ENCODE data around the gene STUM.

STUM gene

GRCh38 chr1:226533220-226533619 is 15.3 kb upstream of the STUM start:
- no peak for FAIRE-seq

GRCh38 chr1:226534098-226534497 is 14.5 kb upstream of the STUM start:
- DNase-seq (ENCODE audit: low spot score) (no peak), FAIRE-seq (no peak)

More at GRCh38 chr1:226533220-226533619, 15.3 kb upstream of the STUM start:
- DNase-seq (ENCODE audit: low spot score), result no peak

DNA sequence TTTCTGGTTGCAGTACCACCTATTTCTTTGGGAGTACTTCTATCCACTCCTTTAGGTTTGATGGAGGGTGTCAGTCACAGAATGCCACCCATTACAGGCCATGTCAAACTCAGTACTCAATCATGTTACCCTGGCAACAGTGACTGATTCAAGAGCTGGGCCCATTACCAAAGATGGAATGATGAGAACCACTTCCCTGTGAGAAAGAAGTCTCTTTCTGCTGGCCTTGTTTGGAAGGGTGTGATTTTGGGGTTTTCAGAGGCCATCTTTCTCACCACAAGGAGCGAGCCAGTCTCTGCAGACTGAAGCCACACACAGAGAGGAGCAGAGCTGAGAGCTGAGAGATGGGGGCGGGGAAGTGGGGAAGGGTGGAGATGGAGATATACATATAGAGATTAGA is 13.9 kb upstream of the STUM start:
- no peak for DNase-seq (ENCODE audit: low spot score)
- FAIRE-seq, result no peak

- FAIRE-seq (no peak), DNase-seq (ENCODE audit: low spot score) (no peak)
Measured at GRCh38 chr1:226535666-226536065, 12.9 kb upstream of the STUM start.

DNA sequence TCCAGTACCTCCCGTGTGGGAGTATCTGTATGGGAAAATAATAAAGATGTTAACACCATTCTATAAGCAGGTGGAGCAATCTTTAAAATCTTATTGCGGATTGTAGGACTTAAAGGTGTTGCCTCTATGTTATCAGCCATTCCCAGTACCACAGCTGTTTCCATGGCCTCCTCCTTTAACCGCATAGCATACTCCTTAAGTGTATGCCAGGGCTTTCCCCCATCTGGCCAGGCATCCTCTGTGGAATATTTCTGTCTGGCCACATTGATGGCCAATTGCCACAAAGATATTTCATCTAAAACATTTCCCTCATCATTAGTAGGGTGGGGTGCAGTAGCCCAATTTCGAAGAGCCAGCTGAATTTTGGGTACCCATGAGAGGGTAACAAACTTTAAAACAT is 7.3 kb upstream of the STUM start:
- FAIRE-seq (no peak), DNase-seq (ENCODE audit: low spot score) (no peak)

DNA sequence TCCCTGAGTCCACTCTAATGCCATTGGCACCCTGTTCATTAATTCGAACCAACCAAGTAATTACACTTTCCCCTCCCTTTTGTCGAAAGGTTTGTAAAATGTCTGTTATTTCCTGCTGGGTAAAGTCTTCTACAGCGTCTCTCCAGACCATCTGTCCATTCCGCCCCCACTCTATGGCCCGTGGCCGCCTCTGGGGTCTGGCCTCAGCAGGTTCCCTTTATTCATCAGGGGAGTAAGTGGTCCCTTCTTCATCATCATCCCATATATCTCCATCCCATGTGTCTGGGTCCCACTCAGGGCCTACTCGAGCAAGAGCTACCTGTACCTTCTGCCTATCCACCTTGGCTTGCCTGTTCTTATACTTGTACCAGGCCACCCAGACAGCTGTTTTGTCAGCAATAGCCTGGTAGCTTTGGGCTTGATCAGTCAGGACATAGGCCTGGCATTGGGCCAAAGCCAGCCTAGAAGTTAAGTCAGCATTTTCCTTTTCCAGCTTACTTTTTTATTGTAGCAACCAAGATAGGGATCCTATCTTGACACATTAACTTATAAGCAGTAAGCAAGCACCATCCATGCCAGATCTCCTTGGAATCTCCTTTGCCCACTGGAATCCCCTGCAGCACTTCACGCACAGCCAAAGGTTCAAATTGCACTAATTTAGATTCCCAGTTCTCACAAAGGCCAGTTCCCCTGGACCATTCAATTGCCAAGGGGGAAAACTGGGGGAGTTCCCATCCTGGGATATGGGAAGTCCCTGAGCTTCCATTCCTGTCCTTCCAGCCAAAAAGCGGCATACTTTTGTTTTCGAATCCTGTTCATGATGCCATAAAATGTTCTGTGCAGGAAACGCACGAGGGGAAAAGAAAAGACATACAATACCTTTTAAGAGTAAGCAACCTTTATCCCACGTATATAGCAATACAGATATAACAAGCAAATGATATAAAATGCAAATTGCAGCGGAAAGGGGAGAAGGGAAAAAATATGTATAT is 6.6 kb upstream of the STUM start:
- FAIRE-seq (no peak), DNase-seq (ENCODE audit: low spot score) (no peak)

DNA sequence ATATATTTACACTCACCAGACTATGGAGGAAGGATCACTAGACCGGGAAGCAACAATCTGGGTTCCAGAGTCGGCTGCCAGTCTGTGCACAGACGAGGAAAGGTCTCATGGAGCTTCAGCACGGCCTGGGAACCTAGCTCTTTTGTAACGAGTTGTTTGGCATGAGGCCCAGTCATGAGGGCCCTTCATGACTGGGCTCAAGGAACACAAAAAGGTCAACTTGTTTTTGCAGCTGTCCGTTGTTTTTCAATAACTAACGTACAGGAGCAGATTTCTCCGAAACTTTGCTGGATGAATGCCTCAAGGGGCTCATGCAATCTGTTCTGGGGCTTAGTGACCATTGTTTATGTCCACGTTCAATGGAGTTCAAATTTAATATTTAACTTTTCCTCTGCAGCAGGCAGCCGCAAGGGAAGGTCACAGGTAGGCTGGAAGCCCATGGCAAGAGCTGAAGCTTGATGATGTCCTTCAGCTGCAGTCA is 5.9 kb upstream of the STUM start:
- FAIRE-seq (no peak), DNase-seq (ENCODE audit: low spot score) (no peak)

GRCh38 chr1:226545836-226546596 is 2.5 kb upstream of the STUM start:
- FAIRE-seq, result no peak
- DNase-seq (ENCODE audit: low spot score), result no peak

DNA sequence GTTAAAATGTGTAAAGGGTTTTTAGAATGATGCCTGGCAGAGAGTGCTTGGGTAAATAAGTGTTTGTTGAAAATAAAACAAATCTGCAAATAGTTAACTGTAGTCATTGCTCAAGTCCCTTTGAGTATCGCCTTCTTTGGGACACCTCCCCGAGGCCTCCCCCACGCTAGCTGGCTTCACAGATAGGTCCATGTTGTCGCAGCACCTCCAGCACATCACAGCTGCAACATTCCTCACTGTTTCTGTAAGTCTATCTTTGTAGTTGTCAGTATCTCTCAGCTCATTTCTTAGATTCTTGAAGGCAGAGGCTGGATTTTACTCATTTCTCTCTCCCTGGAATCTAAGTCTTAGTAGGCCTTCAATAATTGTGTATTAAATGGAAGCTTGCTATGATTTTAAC is 1.6 kb upstream of the STUM start:
- FAIRE-seq (no peak), DNase-seq (ENCODE audit: low spot score) (no peak)

- no peak for FAIRE-seq
- peak; percentile 88 for DNase-seq (ENCODE audit: low spot score)
Measured at GRCh38 chr1:226547754-226548191, 791 bp upstream of the STUM start.

DNA sequence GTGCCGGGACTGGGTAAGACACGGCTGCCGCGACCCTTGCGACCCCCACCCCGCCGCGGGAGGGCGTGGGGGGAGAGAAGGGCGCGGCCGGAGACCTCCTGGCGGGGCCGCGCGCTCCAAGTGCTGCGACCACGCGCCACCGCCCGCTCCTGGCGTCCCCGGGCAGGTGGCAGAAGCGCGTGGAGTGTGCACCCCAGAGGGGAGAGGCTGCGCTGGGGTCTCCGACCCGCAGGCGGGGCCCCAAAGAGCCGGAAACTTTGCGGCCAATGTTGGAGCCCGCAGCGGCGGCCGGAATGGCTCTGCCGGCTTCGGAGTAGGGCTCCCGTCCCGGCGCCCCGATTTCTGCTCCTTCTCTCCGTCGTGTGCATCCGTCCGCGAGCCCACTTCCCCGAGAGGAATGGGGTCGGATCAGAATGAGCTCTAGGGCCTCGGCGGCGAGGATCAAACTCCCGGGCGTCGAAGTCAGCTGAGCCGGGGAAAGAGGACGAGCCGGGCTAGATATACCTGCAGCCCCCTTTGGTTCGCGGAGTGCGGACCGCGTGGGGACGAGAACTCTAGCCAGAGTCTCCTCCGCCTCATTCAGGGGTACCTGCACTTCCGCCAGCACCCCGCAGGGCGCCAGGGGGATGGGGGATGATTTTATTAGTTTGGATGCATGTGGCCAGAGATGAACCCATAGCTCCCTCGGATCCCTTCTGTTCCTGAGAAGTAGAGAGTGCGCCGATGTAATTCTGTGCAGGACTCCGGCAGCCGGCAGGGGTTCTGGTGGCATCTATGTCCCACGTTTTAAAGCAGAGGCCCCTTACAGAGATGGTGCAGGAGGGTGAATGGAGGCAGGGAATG is 751 bp downstream of the STUM start:
- FAIRE-seq (no peak), DNase-seq (ENCODE audit: low spot score) (no peak)

DNA sequence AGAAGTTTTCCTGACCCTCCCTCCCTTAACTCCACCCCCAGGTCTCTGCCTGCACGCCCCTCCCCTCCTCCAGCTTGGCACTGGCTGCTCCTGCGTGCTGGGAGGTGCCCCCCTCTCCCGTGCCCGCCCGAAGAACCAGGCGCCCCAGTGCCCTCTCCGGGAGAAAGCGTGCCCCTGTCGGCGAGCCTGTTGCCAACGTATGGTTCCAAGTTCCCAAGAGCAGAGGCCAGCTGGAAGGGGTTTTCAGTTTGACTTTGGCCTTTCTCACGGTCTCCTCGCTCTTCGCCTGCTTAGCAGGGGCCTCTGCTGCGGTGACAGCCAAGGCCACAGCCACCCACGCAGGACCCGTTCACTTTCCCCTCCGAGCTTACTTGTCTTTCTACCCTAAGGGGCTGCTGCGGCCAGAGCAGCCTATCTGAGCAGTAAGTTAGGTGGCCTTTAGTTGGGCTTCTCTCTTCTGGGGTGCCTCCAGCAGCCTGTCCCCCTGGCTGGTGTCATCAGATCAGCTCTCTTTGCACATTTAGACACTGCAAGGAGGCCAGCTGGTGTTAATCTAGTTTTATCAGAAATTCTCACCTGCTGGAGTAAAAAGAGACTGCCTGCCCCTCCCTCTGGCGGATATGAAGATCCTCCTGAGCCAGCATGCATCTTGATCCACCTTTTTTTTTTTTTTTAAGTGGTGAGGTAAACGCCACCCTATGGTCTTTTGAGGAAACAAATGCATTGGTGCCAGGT is 1.5 kb downstream of the STUM start:
- FAIRE-seq (no peak), DNase-seq (ENCODE audit: low spot score) (no peak)

DNA sequence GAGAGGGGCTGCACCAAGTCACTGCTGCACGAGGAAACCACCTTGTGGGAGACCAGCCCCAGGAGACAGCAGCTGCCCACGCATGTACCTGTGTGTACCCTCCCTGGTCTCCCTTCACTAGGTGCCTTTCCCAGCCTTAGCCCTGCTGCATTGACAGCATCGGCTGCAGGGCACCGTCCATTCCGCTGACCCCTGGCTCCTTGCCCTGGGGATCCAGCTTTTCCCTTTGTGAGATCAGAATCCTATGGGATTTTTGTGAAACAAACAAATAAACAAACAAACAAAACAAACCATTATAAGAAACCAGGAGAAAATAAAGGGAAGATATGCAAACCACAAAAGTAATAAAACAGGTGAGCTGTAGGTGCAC is 2.1 kb downstream of the STUM start:
- FAIRE-seq (no peak), DNase-seq (ENCODE audit: low spot score) (no peak)

DNA sequence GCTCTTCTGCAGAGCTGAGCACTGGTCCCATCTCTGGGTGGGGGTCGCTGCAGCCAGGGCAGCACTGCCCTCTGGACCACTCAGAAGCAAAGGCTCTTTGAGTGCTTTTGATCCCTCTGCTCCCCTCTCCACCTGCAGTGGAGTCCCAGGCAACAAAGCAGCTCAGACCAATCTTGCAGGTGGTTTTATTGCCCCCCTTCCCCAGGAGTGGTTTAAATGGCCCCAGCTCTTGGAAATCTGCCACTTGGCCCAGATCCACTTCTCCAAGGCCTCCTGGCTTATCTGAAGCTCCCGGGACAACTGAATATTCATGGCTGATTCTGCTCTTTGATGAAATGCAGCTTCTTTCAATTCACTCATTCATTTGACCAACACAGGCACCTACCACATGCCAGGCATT is 2.7 kb downstream of the STUM start:
- DNase-seq (ENCODE audit: low spot score), result no peak
- no peak for FAIRE-seq

- FAIRE-seq, result no peak
- no peak for DNase-seq (ENCODE audit: low spot score)
Measured at GRCh38 chr1:226552061-226552460, 3.5 kb downstream of the STUM start.

- FAIRE-seq (no peak), DNase-seq (ENCODE audit: low spot score) (no peak)
Measured at GRCh38 chr1:226553266-226553923, 4.8 kb downstream of the STUM start.

DNA sequence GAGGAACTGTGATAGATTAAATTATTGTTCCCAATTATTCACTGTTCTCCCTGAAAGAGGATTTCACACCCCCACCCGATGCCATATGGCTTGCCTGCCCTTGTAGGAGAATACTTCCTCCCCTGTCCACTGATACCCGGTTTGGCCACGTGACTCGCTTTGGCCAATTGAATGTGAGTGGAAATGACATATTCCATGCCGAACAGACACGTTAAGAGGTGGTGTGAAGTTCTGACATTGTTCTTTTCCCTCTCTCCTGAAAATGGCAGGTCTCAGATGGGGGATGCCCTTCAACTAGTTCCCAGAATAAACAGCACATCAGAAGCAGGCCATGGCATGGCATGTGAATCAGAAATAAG is 5.3 kb downstream of the STUM start:
- DNase-seq (ENCODE audit: low spot score), result no peak
- FAIRE-seq, result no peak

DNA sequence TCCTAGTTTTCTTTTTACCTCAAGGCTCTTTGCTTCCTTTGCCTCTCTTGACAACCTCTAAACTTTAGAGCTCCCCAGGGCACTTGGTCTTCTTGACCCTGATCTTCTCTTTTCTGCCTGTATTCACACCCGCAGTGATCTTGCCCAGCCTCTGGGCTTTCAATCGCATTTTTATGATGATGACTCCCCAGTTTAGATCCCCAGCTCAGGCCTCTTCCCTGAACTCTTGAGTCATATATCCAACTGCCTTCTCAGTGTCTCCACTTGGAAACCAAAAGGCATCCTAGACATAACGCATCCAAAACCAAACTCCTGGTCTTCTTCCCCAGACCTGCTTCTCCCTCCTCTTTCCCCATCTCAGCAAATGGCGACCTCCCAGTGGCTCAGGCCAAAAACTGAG is 6.5 kb downstream of the STUM start:
- DNase-seq (ENCODE audit: low spot score), result no peak
- FAIRE-seq, result no peak

DNA sequence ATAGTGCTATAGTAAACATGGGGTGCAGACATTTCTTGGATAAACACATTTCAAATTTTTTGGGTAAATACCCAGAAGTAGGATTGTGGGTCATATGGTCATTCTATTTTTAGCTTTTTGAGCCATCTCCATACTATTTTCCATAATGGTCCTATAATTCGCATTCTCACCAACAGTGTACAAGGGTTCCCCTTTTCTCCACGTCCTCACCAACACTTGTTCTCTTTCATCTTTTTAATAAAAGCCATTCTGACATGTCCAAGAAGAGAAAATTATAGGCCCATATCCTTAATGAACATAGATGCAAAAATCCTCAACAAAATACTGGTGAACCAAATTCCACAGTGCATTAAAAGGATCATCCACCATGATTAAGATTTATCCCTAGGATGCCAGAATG is 8.9 kb downstream of the STUM start:
- no peak for FAIRE-seq
- no peak for DNase-seq (ENCODE audit: low spot score)

GRCh38 chr1:226558036-226558650 is 9.6 kb downstream of the STUM start:
- FAIRE-seq (no peak), DNase-seq (ENCODE audit: low spot score) (no peak)

Data from urothelium cell line (cell line).